Naive thymus-derived CD4-positive, alpha-beta T cell (primary cell): ENCODE results near the gene ADAMTS20. TPM values are rescaled to one million over a fixed set of nuclear protein-coding genes. Genes with fewer than 3 reads are reported as not detected.
"Not testable (repeated sequence)": the region's sequence is repeated elsewhere in the genome, so short reads cannot be mapped to it uniquely, and the experiment has no call there.

Source experiments
- ATAC-seq: fragments of 150-1000 bp; cut with Tn5 transposase; 2 replicates; pipeline ENCODE4 v1.10.0; 2021; ENCODE audit warnings: mild to moderate bottlenecking, moderate library complexity
- CTCF ChIA-PET: fragments of 350-600 bp; sonication (Branson Sonifier 250); formaldehyde crosslinking; loops from one replicate; lab custom pipeline; 2021; ENCODE audit warnings: antibody characterized with exemption; lab: Charles Lee
- POLR2A ChIA-PET: fragments of 350-600 bp; sonication (Branson Sonifier 250); formaldehyde crosslinking; loops from one replicate; lab custom pipeline; 2021; ENCODE audit warnings: antibody characterized with exemption, inconsistent platforms; lab: Charles Lee
- DNase-seq, 9 donors: peaks; one replicate each; pipeline versions ENCODE4 v3.0.0 to v3.0.0-alpha.2; 2020 to 2022; ENCODE audit warnings: mixed read lengths in 1 of 9
- H3K27ac ChIP-seq: one replicate; pipeline ENCODE4 v1.7.0; 2013; ENCODE audit warnings: mild to moderate bottlenecking, low read depth, low read length, moderate library complexity
- H3K27me3 ChIP-seq, 2 donors: one replicate each; pipeline ENCODE4 v1.7.0; 2013; ENCODE audit warnings: low read length in 2 of 2, mild to moderate bottlenecking in 2 of 2, moderate library complexity in 2 of 2; ENCODE audit not compliant: control insufficient read depth in 2 of 2, insufficient read depth in 2 of 2
- H3K36me3 ChIP-seq, 3 experiments: 1 replicate in 2 of 3; 2 replicates in 1 of 3; pipeline ENCODE4 v1.7.0; 2013; ENCODE audit warnings: low read length in 3 of 3, mild to moderate bottlenecking in 3 of 3, moderate library complexity in 1 of 3; ENCODE audit not compliant: insufficient read depth in 3 of 3, control insufficient read depth in 2 of 3
- H3K4me1 ChIP-seq, 2 donors: one replicate each; pipeline ENCODE4 v1.7.0; 2013; ENCODE audit warnings: low read length in 2 of 2, mild to moderate bottlenecking in 2 of 2, moderate library complexity in 1 of 2; ENCODE audit not compliant: control insufficient read depth in 2 of 2, insufficient read depth in 2 of 2
- H3K4me3 ChIP-seq: 2 replicates; pipeline ENCODE4 v1.7.0; 2013; ENCODE audit warnings: mild to moderate bottlenecking, low read length
- H3K9me3 ChIP-seq, 3 experiments: 1 replicate in 2 of 3; 2 replicates in 1 of 3; pipeline ENCODE4 v1.7.0; 2013; ENCODE audit warnings: low read length in 3 of 3; ENCODE audit not compliant: control insufficient read depth in 2 of 3
- H3K27ac Mint-ChIP-seq, 9 donors: one replicate each; pipeline ENCODE4 v1.8.0; 2020 to 2022; ENCODE audit warnings: mixed read lengths in 9 of 9, mild to moderate bottlenecking in 8 of 9, moderate library complexity in 5 of 9, inconsistent platforms in 2 of 9
- H3K27me3 Mint-ChIP-seq, 5 donors: one replicate each; pipeline ENCODE4 v1.8.0; 2021 to 2022; ENCODE audit warnings: mixed read lengths in 5 of 5, mild to moderate bottlenecking in 1 of 5
- H3K36me3 Mint-ChIP-seq, 5 donors: one replicate each; pipeline ENCODE4 v1.8.0; 2020 to 2022; ENCODE audit warnings: mixed read lengths in 5 of 5, mild to moderate bottlenecking in 3 of 5, inconsistent platforms in 1 of 5
- H3K4me1 Mint-ChIP-seq, 7 donors: one replicate each; pipeline ENCODE4 v1.8.0; 2020 to 2022; ENCODE audit warnings: mixed read lengths in 7 of 7, mild to moderate bottlenecking in 3 of 7, inconsistent platforms in 1 of 7
- H3K4me3 Mint-ChIP-seq, 10 donors: one replicate each; pipeline ENCODE4 v1.8.0; 2020 to 2022; ENCODE audit warnings: mild to moderate bottlenecking in 10 of 10, mixed read lengths in 10 of 10, moderate library complexity in 6 of 10, inconsistent platforms in 2 of 10
- H3K9me3 Mint-ChIP-seq, 11 donors: one replicate each; pipeline ENCODE4 v1.8.0; 2020 to 2022; ENCODE audit warnings: mixed read lengths in 11 of 11, mild to moderate bottlenecking in 4 of 11, inconsistent platforms in 1 of 11, moderate library complexity in 1 of 11
- intact Hi-C, 2 donors: fragments of 100-400 bp; cut with micrococcal nuclease; formaldehyde crosslinking; loops; one replicate each; pipeline ENCODE4 v1.15.1; 2023
- polyA plus RNA-seq, 2 donors: library from polyadenylated mRNA; unstranded; fragments of 300-500 nt; fragmentation: Illumina TruSeq; gene quantifications; one replicate each; pipeline ENCODE4 v1.2.3, GENCODE V29; 2021
- total RNA-seq, 6 experiments: library from RNA in 5 of 6; stranded (reverse) in 5 of 6; gene quantifications; 1 replicate in 5 of 6; 2 replicates in 1 of 6; pipeline ENCODE4 v1.2.3 and lab custom pipeline; 2021 to 2026

ADAMTS20 gene
- total and polyA plus RNA-seq, 7 experiments from 2014 or later = not detected

- no peak for DNase-seq
- Mint-ChIP-seq H3K4me1 (no peaks in the 10 kb centered on the region), H3K27ac (no peak overlapping the region), H3K36me3 (no peaks in the 10 kb centered on the region), H3K4me3 (no peak overlapping the region), H3K27me3 (no peaks in the 10 kb centered on the region), H3K9me3 (peaks cover 0 to 3% (median 0%) of the 10 kb centered on the region in 11 donors)
- Histone ChIP-seq H3K4me3 (no peak overlapping the region), H3K9me3 (no peaks in the 10 kb centered on the region), H3K36me3 (no peaks in the 10 kb centered on the region), H3K27me3 (no peaks in the 10 kb centered on the region), H3K4me1 (no peaks in the 10 kb centered on the region), H3K27ac (no peak overlapping the region)
- intact Hi-C loops = no loop called here
- CTCF ChIA-PET = no interaction called here
- POLR2A ChIA-PET = no interaction called here
- ATAC-seq = no peak
These were observed 194.9 kb downstream of the ADAMTS20 start for GRCh38 chr12:43357141-43357540.

GRCh38 chr12:43352001-43352400 lies 200.0 kb downstream of the ADAMTS20 start:
- Histone ChIP-seq H3K27me3 (no peaks in the 10 kb centered on the region), H3K27ac (no peak overlapping the region), H3K9me3 (no peaks in the 10 kb centered on the region), H3K4me1 (no peaks in the 10 kb centered on the region), H3K36me3 (no peaks in the 10 kb centered on the region), H3K4me3 (no peak overlapping the region)
- Mint-ChIP-seq H3K27me3 (peaks cover 0 to 12% (median 0%) of the 10 kb centered on the region in 5 donors), H3K9me3 (no peaks in the 10 kb centered on the region), H3K27ac (no peak overlapping the region), H3K4me1 (no peaks in the 10 kb centered on the region), H3K4me3 (no peak overlapping the region), H3K36me3 (no peaks in the 10 kb centered on the region)
- CTCF ChIA-PET = no interaction called here
- no peak for DNase-seq
- intact Hi-C loops = no loop called here
- ATAC-seq = no peak
- POLR2A ChIA-PET = no interaction called here

- Histone ChIP-seq H3K4me1 (no peaks in the 10 kb centered on the region), H3K36me3 (no peaks in the 10 kb centered on the region), H3K4me3 (no peak overlapping the region), H3K27ac (no peak overlapping the region), H3K9me3 (peaks cover 0 to 2% (median 0%) of the 10 kb centered on the region in 3 experiments), H3K27me3 (no peaks in the 10 kb centered on the region)
- no peak overlapping the region for H3K27ac Mint-ChIP-seq
- H3K36me3 Mint-ChIP-seq = no peaks in the 10 kb centered on the region
- no peak overlapping the region for H3K4me3 Mint-ChIP-seq
- DNase-seq (no peak), ATAC-seq (no peak)
- intact Hi-C loops = no loop called here
- H3K9me3 Mint-ChIP-seq = peaks cover 0 to 12% (median 5%) of the 10 kb centered on the region in 11 donors
- peaks cover 0 to 12% (median 0%) of the 10 kb centered on the region in 5 donors for H3K27me3 Mint-ChIP-seq
- POLR2A ChIA-PET = no interaction called here
- no peaks in the 10 kb centered on the region for H3K4me1 Mint-ChIP-seq
- CTCF ChIA-PET = no interaction called here
These were observed 202.1 kb downstream of the ADAMTS20 start for GRCh38 chr12:43349863-43350262.

GRCh38 chr12:43348221-43348620 lies 203.8 kb downstream of the ADAMTS20 start:
- ATAC-seq (no peak), DNase-seq (no peak)
- no peaks in the 10 kb centered on the region for H3K36me3 Mint-ChIP-seq
- Histone ChIP-seq H3K9me3 (peaks cover 0 to 7% (median 0%) of the 10 kb centered on the region in 3 experiments), H3K36me3 (no peaks in the 10 kb centered on the region), H3K27me3 (no peaks in the 10 kb centered on the region), H3K27ac (no peak overlapping the region), H3K4me1 (no peaks in the 10 kb centered on the region), H3K4me3 (no peak overlapping the region)
- H3K27me3 Mint-ChIP-seq = peaks cover 0 to 12% (median 0%) of the 10 kb centered on the region in 5 donors
- H3K27ac Mint-ChIP-seq = no peak overlapping the region
- CTCF ChIA-PET = no interaction called here
- intact Hi-C loops = no loop called here
- peaks cover 0 to 25% (median 11%) of the 10 kb centered on the region in 11 donors for H3K9me3 Mint-ChIP-seq
- H3K4me1 Mint-ChIP-seq = no peaks in the 10 kb centered on the region
- H3K4me3 Mint-ChIP-seq = no peak overlapping the region
- POLR2A ChIA-PET = no interaction called here

- Mint-ChIP-seq H3K9me3 (peaks cover 0 to 27% (median 13%) of the 10 kb centered on the region in 11 donors), H3K4me1 (no peaks in the 10 kb centered on the region), H3K27me3 (peaks cover 0 to 12% (median 0%) of the 10 kb centered on the region in 5 donors), H3K4me3 (no peak overlapping the region), H3K36me3 (peaks cover 0 to 6% (median 0%) of the 10 kb centered on the region in 5 donors), H3K27ac (no peak overlapping the region)
- H3K4me3 ChIP-seq = no peak overlapping the region
- H3K36me3 ChIP-seq = no peaks in the 10 kb centered on the region
- H3K27me3 ChIP-seq = no peaks in the 10 kb centered on the region
- H3K4me1 ChIP-seq = no peaks in the 10 kb centered on the region
- no peak overlapping the region for H3K27ac ChIP-seq
- intact Hi-C loops = no loop called here
- H3K9me3 ChIP-seq = peaks cover 0 to 7% (median 0%) of the 10 kb centered on the region in 3 experiments
- ATAC-seq (no peak), DNase-seq (no peak)
- ChIA-PET CTCF (no interaction called here), POLR2A (no interaction called here)
These were observed 205.0 kb downstream of the ADAMTS20 start for GRCh38 chr12:43347026-43347425.

GRCh38 chr12:43345023-43345422 lies 207.0 kb downstream of the ADAMTS20 start:
- no peaks in the 10 kb centered on the region for H3K4me1 ChIP-seq
- H3K27me3 ChIP-seq = no peaks in the 10 kb centered on the region
- CTCF ChIA-PET = no interaction called here
- H3K9me3 Mint-ChIP-seq = peaks cover 0 to 27% (median 13%) of the 10 kb centered on the region in 11 donors
- no peak overlapping the region for H3K4me3 Mint-ChIP-seq
- no peaks in the 10 kb centered on the region for H3K4me1 Mint-ChIP-seq
- H3K27me3 Mint-ChIP-seq = peaks cover 0 to 8% (median 0%) of the 10 kb centered on the region in 5 donors
- peaks cover 0 to 7% (median 0%) of the 10 kb centered on the region in 3 experiments for H3K9me3 ChIP-seq
- intact Hi-C loops = no loop called here
- no peak overlapping the region for H3K27ac ChIP-seq
- DNase-seq = no peak
- no peak overlapping the region for H3K27ac Mint-ChIP-seq
- H3K4me3 ChIP-seq = no peak overlapping the region
- no peak for ATAC-seq
- no peaks in the 10 kb centered on the region for H3K36me3 ChIP-seq
- H3K36me3 Mint-ChIP-seq = peaks cover 0 to 6% (median 0%) of the 10 kb centered on the region in 5 donors
- POLR2A ChIA-PET = no interaction called here

- CTCF ChIA-PET, H3K27me3 Mint-ChIP-seq, H3K9me3 ChIP-seq, H3K27me3 ChIP-seq, H3K4me3 ChIP-seq, H3K27ac Mint-ChIP-seq, H3K27ac ChIP-seq, H3K36me3 ChIP-seq, POLR2A ChIA-PET, DNase-seq, H3K36me3 Mint-ChIP-seq, H3K4me1 Mint-ChIP-seq, H3K4me3 Mint-ChIP-seq, H3K4me1 ChIP-seq, ATAC-seq, intact Hi-C loops: not testable (repeated sequence)
- H3K9me3 Mint-ChIP-seq = peaks cover 0 to 27% (median 13%) of the 10 kb centered on the region in 11 donors
These were observed 210.2 kb downstream of the ADAMTS20 start for GRCh38 chr12:43341785-43342313.
